Keratinocyte (primary cell): Measurements from ENCODE around the gene TMEM181.

Experiments used
- EZH2 ChIP-seq: IDR thresholded peaks from one replicate; pipeline ENCODE4 v1.6.1; 2012; ENCODE audit warnings: inconsistent platforms, mild to moderate bottlenecking, low read length, moderate library complexity
- TF ChIP-seq, protein P1 (sequence below), 3 experiments: IDR thresholded peaks in 1 of 3; conservative IDR thresholded peaks in 1 of 3; optimal IDR thresholded peaks in 1 of 3; 2 replicates in 2 of 3; 3 replicates in 1 of 3; pipeline versions ENCODE3 to v1.5.1; 2011; ENCODE audit warnings: low read length in 3 of 3, mild to moderate bottlenecking in 3 of 3, moderate library complexity in 2 of 3, control low read depth in 1 of 3, inconsistent platforms in 1 of 3; ENCODE audit not compliant: insufficient read depth in 2 of 3; ENCODE audit errors: extremely low read depth in 1 of 3

GRCh38 chr6:158684311-158684710 lies 124.4 kb downstream of the TMEM181 start:
- TF ChIP-seq, protein P1, sequence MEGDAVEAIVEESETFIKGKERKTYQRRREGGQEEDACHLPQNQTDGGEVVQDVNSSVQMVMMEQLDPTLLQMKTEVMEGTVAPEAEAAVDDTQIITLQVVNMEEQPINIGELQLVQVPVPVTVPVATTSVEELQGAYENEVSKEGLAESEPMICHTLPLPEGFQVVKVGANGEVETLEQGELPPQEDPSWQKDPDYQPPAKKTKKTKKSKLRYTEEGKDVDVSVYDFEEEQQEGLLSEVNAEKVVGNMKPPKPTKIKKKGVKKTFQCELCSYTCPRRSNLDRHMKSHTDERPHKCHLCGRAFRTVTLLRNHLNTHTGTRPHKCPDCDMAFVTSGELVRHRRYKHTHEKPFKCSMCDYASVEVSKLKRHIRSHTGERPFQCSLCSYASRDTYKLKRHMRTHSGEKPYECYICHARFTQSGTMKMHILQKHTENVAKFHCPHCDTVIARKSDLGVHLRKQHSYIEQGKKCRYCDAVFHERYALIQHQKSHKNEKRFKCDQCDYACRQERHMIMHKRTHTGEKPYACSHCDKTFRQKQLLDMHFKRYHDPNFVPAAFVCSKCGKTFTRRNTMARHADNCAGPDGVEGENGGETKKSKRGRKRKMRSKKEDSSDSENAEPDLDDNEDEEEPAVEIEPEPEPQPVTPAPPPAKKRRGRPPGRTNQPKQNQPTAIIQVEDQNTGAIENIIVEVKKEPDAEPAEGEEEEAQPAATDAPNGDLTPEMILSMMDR (optimal IDR thresholded peaks at IDR 0.05 in 1 of 3, IDR thresholded peaks at IDR 0.05 in 1 of 3, conservative IDR thresholded peaks at IDR 0.05 in 1 of 3; ENCODE audit: extremely low read depth in 1 of 3, insufficient read depth in 2 of 3, low read length in 3 of 3): no peak
- TF ChIP-seq EZH2: no peak
